H1 (cell line): ENCODE data around the gene ANKS1A. TPM values are rescaled to one million over a fixed set of nuclear protein-coding genes. Genes with fewer than 3 reads are reported as not detected.

Source experiments
- MAX ChIP-seq: IDR thresholded peaks from 2 replicates; pipeline ENCODE4 v1.6.1; 2012; ENCODE audit warnings: inconsistent platforms
- polyA plus RNA-seq, 7 experiments: library from polyadenylated mRNA; depleted of rRNA in 3 of 7; stranded (reverse) in 5 of 7; unstranded in 2 of 7; fragments of >200 nt in 5 of 7; fragments of 200-250 nt in 2 of 7; gene quantifications; 1 replicate in 5 of 7; 2 replicates in 1 of 7; 4 replicates in 1 of 7; pipeline versions ENCODE4 v1.2.1 to v1.2.3, GENCODE V29; 2011 to 2013; ENCODE audit warnings: missing spikeins in 2 of 7, mixed read lengths in 2 of 7
- total RNA-seq: library from RNA; stranded (reverse); fragmentation: NEBNext Ultra II Directional; extraction: Animal tissue kit (Norgen Biotek cat#: 25700); gene quantifications from 2 replicates; pipeline ENCODE4 v1.2.1, GENCODE V29; 2021

ANKS1A gene
- total and polyA plus RNA-seq, 2 of the 8 experiments (the other 6 are each of a cell fraction or from before 2014, with no cell fraction given), result 9.8 to 30.9 TPM

DNA sequence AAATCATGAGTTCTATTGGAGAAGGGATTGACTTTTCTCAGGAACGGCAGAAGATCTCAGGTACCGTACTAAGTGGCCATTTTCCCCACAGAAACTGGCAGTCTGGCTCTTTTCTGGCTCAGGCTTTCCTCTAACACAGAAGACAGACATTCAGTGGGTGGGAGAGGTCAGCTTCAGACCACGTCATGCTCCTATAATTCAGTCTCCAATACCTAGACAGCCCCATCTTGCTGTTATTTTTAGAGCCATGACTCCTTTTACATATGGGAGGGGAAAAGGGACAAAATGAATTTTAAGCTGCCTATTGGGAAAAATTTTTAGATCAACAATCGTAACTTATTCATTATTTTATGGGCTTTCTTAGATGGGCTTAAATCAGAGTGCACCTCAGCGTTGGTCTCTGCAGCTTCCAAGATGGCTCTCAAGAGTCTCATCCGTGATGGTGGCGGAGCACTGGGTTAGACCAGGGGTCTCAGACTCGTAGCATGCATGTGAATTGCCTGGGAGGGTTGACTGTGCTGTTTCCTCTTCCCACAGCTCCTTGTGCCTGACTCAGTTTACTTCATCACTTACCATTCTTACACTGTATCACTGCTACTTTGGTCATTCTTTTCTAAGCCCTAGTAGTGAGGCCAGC is 165.2 kb downstream of the ANKS1A start (continued):
- no peak for TF ChIP-seq MAX
